HEK293 (cell line): ENCODE measurements around the gene AKAP9.

Experiments used
- CTCF ChIP-seq: fragments of 450-650 bp; formaldehyde crosslinking; IDR thresholded peaks from 2 replicates; pipeline ENCODE4 v1.5.1; 2016; ENCODE audit warnings: missing biosample characterization, missing genetic modification characterization
- PATZ1 ChIP-seq: fragments of 450-650 bp; formaldehyde crosslinking; IDR thresholded peaks from 2 replicates; pipeline ENCODE4 v1.5.1; 2016; ENCODE audit warnings: missing biosample characterization, missing genetic modification characterization
- REST ChIP-seq: fragments of 450-650 bp; formaldehyde crosslinking; IDR thresholded peaks from 2 replicates; pipeline ENCODE4 v1.5.1; 2016; ENCODE audit warnings: missing biosample characterization, missing genetic modification characterization
- ZBTB44 ChIP-seq: fragments of 450-650 bp; IDR thresholded peaks from 2 replicates; pipeline ENCODE4 v1.5.1; 2018; ENCODE audit warnings: missing biosample characterization, mild to moderate bottlenecking, missing genetic modification characterization
- ZFHX2 ChIP-seq: fragments of 450-650 bp; formaldehyde crosslinking; conservative IDR thresholded peaks from 2 replicates; pipeline ENCODE4 v1.5.1; 2016; ENCODE audit warnings: missing biosample characterization, missing genetic modification characterization
- ZNF138 ChIP-seq: fragments of 450-650 bp; formaldehyde crosslinking; IDR thresholded peaks from 2 replicates; pipeline ENCODE4 v1.5.1; 2016; ENCODE audit warnings: missing biosample characterization, missing genetic modification characterization, borderline replicate concordance
- ZNF148 ChIP-seq: fragments of 450-650 bp; formaldehyde crosslinking; IDR thresholded peaks from 2 replicates; pipeline ENCODE4 v1.5.0; 2017; ENCODE audit warnings: missing biosample characterization, missing genetic modification characterization, borderline replicate concordance
- ZNF223 ChIP-seq: fragments of 450-650 bp; formaldehyde crosslinking; IDR thresholded peaks from 2 replicates; pipeline ENCODE4 v1.5.1; 2016; ENCODE audit warnings: missing biosample characterization, missing genetic modification characterization
- ZNF23 ChIP-seq: fragments of 450-650 bp; formaldehyde crosslinking; IDR thresholded peaks from 2 replicates; pipeline ENCODE4 v1.5.1; 2016; ENCODE audit warnings: missing biosample characterization, missing genetic modification characterization, borderline replicate concordance
- ZNF324 ChIP-seq: fragments of 450-650 bp; formaldehyde crosslinking; IDR thresholded peaks from 2 replicates; pipeline ENCODE4 v1.5.1; 2016; ENCODE audit warnings: missing biosample characterization, missing genetic modification characterization
- ZNF624 ChIP-seq: fragments of 450-650 bp; formaldehyde crosslinking; IDR thresholded peaks from 2 replicates; pipeline ENCODE4 v1.5.1; 2017; ENCODE audit warnings: missing biosample characterization, missing genetic modification characterization
- ZNF660 ChIP-seq: fragments of 450-650 bp; IDR thresholded peaks from 2 replicates; pipeline ENCODE4 v1.5.1; 2018; ENCODE audit warnings: missing biosample characterization, mild to moderate bottlenecking, missing genetic modification characterization
- ZNF747 ChIP-seq: fragments of 450-650 bp; formaldehyde crosslinking; IDR thresholded peaks from 2 replicates; pipeline ENCODE4 v1.5.1; 2016; ENCODE audit warnings: missing biosample characterization, missing genetic modification characterization
- ZNF792 ChIP-seq: fragments of 450-650 bp; formaldehyde crosslinking; IDR thresholded peaks from 2 replicates; pipeline ENCODE4 v1.5.1; 2016; ENCODE audit warnings: missing biosample characterization, missing genetic modification characterization

- TF ChIP-seq ZFHX2 (tag by site-specific recombination) (no peak), CTCF (no peak), ZBTB44 (tag by site-specific recombination) (no peak), REST (tag by site-specific recombination) (no peak), ZNF660 (tag by site-specific recombination) (no peak), ZNF23 (tag by site-specific recombination) (no peak), ZNF624 (tag by site-specific recombination) (no peak), ZNF223 (tag by site-specific recombination) (no peak), PATZ1 (tag by site-specific recombination) (no peak), ZNF792 (no peak), ZNF148 (no peak), ZNF747 (tag by site-specific recombination) (no peak), ZNF324 (tag by site-specific recombination) (no peak), ZNF138 (no peak)
Observed at GRCh38 chr7:91974066-91974465, 33.4 kb downstream of the AKAP9 start.
